NCI-H128 (cell line): Measurements from ENCODE around the gene TSC22D2.

Source experiments
- DNase-seq: peaks from one replicate; lab custom pipeline; 2025; ENCODE audit not compliant: unreplicated experiment; lab: John Stamatoyannopoulos, UW

Gene TSC22D2

GRCh38 chr3:150411106-150411460 is 3.0 kb downstream of the TSC22D2 start:
- DNase-seq: no peak

- DNase-seq: no peak
These were observed 3.4 kb downstream of the TSC22D2 start for GRCh38 chr3:150411546-150411945.

DNA sequence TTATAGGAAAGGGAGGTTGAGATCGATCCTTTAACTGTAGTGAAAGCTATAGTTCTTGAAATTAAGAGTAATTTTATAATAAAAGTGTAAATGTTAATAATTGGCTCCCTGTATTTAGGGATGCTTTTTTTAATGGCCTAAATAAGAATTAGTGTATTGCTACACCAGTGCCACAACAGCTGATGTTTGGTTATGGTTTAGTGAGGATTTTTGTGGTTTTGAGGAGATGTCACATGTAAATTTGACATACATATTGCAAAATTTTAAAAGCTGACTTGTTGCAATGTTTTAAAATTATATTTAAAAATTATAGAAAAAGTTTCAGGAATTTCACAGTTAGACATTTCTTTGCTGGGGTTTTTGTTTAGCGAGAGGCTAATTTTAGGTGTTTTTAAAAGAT is 3.9 kb downstream of the TSC22D2 start:
- DNase-seq: no peak

- no peak for DNase-seq
These were observed 4.6 kb downstream of the TSC22D2 start for GRCh38 chr3:150412561-150413231.

- DNase-seq: no peak
These were observed 6.2 kb downstream of the TSC22D2 start for GRCh38 chr3:150414258-150414657.

DNA sequence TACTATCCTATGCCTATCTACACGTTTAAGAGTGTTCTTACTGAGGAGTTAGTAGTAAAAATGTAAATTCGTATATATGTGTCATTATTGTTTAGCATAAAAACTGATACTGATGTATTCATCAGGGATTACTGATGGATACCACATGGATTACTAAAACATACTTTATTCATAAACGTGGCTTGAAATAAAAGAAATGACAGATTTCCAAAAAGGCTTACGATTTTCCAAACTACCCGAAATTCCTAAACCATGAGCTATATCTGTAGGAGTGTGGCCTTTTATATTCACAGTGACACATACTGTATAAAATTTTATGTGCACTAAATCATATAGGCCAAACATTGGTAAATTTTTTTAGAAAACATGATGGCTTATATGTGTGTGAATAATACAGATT is 6.9 kb downstream of the TSC22D2 start:
- DNase-seq: no peak

DNA sequence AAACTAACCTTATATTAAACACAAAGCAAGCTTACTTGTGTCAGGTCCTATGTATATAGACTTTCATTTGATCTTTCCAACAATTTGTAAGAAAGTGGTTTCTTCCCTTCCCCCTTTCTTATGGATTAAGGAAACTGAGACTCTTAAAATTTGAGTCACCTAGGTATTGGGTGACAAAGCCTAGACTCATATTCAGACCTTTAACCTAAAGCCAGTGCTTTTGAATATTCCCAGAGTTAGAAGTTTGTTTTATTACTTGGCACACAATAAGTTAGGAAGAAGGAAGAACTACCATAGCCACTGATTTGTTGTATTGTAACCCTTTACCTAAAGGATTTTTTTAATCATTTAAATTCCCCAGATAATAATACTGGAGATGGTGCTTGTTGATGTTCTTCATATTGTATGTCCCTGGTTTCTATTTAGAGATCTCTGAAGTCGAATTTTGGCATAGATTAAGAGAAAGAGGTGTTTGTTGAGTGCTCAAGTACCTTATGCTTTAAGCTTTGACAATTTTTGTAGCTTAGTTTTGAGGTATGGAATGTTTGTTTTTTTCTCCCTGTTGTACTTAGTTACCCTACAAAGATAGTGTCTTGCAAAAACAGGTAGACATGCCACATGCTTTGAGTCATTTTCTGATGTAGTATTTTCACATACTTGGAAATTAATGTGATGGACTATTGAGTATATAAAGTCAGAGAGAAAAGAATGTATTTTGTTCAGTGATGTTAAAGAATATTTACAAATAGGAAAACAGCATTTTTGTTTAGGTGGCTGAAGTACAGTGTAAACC is 11.2 kb downstream of the TSC22D2 start:
- no peak for DNase-seq

- DNase-seq: no peak
These were observed 11.9 kb downstream of the TSC22D2 start for GRCh38 chr3:150419959-150420358.

- no peak for DNase-seq
These were observed 13.2 kb downstream of the TSC22D2 start for GRCh38 chr3:150421256-150421655.

DNA sequence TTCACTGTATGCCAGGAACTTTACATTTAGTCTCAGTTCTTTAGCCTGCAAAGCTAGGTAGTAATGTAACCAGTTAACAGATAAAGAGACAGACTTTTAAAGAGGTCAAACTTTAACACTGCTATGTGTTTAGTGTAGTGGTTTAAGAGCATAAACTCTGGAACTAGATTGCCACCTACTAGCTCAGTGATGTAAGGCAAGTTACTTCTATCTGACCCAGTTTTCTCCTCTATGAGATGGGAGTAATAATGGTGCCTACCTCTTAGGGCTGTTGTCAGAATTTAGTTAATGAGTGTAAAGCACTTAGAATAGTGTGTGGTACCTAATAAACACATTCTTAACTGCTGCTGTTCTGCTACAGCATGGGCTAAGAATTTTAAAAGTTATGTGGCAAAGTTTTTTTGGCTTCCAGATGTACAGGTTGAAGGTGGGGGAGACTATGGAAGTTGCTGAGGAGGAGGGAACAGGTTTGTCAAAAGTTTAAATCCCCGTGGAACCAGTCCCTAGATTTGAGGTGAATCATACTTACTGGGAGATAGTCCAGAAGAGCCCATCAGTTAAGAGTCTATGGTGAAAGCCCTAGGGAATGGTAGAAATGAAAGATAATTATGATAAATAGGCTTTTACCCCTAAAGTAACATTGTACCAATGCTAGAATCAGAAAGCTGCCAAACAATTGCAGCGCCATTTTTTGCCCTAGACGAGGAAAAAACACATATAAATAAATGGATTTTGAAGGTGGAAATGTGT is 13.9 kb downstream of the TSC22D2 start:
- DNase-seq: no peak

DNA sequence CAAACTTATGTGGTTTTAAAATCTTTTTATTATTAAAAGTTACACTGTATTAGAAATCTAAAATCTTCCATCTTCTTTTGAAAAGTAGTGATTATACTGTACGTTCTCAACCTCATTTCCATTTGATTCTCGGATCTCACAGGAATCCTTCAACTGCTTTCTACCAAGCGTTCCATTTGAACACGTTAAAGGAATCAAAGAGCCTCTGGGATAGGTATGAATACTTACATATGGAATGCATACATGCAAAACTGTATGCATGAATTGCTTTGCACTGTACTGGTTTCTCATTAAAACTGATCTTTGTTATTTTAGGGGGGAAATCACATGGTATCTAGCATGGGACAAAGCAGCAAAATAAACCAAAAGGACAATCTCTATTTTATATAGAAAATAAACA is 14.8 kb downstream of the TSC22D2 start:
- DNase-seq: no peak

GRCh38 chr3:150423761-150424160 is 15.7 kb downstream of the TSC22D2 start:
- DNase-seq: no peak

DNA sequence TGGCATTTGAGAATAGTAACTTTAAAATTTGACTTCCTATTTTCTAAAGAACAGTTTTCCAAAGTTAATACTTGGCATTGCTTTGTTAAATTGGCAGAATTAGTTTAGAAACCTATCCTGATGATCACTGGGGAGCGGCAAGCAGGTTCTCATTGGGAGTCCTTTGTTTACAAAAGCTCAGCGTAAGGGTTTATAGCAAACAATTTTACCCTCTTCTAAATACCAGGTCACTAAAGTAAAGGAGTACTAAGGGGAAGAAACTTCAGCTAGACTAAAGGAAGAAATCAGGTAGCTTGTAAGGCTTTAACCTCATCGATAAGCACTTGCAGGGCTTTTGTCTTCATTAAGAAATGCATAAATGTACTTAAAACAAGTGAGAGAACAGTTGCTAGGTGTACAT is 18.2 kb downstream of the TSC22D2 start:
- DNase-seq: no peak

- no peak for DNase-seq
These were observed 20.5 kb downstream of the TSC22D2 start for GRCh38 chr3:150428562-150428961.

DNA sequence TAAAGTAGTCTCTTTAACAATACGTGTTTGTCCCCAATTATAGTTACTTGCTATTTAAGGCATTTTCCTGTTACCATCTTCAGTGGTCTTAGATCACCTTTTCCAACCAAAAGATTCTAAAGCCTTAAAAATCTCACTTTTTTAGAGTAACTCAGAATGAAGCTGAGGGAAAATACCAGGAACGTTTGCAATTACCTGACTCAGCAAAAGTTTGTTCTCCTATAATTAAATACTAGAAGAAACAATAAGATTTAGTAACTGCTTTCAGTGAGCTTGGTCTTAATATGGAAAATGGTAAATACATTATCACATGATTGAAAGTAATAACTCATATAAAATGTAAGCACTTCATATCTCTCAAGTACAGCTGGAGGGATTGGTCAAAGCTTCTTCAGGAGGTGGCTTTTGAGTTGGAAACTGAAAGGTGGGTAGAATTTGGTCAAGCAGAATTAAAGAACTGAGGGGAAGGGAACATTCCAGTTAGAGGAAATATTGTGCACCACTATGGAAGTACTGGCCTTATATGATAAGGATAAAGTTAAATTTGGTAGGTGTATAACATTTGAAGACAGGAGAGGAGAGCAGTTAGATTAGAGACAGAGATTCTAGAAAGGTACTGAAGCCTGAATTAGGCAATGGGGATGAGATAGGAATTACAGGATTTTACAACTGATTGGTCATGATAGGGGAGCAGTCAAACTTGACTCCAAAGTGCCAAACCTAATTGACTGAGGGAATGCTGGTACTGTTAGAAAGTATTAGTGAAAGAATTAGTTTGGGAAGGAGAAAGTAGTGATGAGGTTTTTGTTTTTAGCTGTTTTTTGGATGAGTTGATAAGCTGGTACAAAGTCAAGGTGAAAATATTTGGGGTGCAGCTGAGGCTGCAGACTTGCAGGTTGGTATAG is 21.9 kb downstream of the TSC22D2 start:
- no peak for DNase-seq

GRCh38 chr3:150433347-150433746 is 25.2 kb downstream of the TSC22D2 start:
- DNase-seq: no peak

DNA sequence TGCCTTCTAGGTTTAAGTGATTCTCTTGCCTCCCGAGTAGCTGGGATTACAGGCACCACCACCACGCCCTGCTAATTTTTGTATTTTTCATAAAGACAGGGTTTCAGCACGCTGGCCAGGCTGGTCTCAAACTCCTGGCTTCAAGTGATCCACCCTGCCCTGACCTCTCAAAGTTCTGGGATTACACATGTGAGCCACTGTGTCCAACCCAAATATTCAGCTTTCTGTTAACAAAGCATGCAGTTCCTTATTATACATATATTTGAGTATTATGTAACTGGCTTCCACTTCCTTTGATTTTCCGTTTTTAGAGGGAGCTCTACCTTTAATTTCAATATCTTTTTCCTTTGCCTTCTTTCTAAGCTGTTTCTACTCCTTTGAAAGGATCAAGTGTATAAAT is 26.1 kb downstream of the TSC22D2 start:
- DNase-seq: no peak

DNA sequence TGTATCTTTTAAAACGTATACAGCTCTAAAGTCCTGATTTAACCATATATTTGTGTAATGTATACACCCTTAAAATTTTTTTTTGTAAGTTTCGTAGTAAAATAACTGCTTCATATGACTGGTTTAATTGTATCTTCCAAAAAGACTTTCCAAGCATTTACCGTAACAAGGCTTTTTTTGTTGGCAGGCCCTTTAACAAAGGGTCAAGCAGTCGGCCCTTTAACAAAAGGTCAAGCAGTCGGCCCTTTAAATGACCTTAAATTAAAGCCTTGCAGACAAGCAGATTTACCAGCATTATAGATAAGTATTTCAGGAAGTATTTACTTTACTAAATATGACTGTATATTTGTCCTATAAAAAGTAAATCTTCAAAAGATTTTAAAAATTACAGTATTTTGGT is 28.1 kb downstream of the TSC22D2 start:
- no peak for DNase-seq

DNA sequence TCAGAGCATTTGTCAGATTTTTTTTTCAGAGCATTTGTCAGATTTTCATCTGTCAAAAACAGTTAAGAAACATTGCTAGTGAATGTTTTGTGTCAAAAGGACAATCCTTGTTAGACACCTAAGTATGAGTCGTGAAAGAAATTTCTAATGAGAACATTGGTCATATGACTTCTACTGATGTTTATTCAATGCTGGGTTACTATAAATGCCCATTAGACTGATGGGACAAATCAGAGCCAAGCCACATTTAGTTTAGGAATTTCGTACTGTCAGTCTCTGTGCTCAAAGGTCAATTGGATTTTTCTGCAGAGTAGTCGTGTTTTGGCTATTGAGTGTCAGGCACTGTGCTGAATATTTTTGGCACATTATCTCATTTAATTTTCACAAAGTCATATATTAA is 31.6 kb downstream of the TSC22D2 start:
- DNase-seq: no peak

DNA sequence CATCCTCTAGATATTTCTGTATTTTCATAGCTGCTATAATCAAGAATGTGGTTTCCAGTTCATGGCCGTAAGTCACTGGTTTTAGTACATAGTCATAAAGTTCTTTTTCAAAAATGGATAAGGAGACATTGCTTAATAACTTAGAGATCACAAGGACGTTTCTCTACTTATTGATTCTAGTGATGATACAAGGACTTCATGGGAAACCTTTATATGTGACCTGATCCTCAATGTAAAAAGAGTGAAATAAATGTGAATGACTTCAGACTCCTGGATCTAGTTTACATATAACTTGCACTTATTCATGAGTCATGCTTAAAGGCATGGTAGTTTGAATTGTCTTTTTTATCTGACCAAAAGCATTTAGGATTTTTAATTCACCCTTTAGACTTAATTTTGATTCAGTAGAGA is 35.2 kb downstream of the TSC22D2 start:
- no peak for DNase-seq

DNA sequence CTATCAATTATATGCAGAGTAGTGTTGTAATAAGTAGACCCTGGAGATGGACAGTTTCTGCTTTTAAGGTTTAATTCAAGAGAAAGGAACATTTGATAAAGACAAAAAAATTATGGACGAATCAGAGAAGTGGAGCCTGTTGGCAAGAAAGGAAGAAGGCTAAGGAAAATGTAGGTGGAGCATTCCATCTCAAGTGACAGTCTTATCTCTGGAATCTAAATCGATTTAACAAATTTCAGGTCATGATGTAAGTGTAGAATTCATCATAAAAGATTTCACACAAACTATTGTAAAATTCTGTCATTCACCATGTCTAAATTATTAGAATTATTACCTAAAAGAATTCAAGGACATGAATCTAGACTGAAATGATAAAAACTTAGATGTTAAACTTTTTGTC is 36.3 kb downstream of the TSC22D2 start:
- DNase-seq: no peak
